H1 (cell line): ENCODE measurements around the gene OR51S1. TPM values are rescaled to one million over a fixed set of nuclear protein-coding genes. Genes with fewer than 3 reads are reported as not detected.

Experiments used
- MAFK ChIP-seq: IDR thresholded peaks from 2 replicates; pipeline ENCODE4 v1.6.1; 2012; ENCODE audit warnings: low read depth, mild to moderate bottlenecking, improper control_type of control experiment, low read length
- NRF1 ChIP-seq: IDR thresholded peaks from 2 replicates; pipeline ENCODE4 v1.6.1; 2011; ENCODE audit warnings: mild to moderate bottlenecking, low read depth, low read length, improper control_type of control experiment
- SIN3A ChIP-seq, 2 experiments: IDR thresholded peaks in 1 of 2; conservative IDR thresholded peaks in 1 of 2; 2 replicates each; pipeline ENCODE4 v1.6.1; 2011 to 2012; ENCODE audit warnings: low read length in 2 of 2, improper control_type of control experiment in 1 of 2, low read depth in 1 of 2, mild to moderate bottlenecking in 1 of 2
- SUZ12 ChIP-seq: fragments of 200-600 bp; sonication (generic); IDR thresholded peaks from 2 replicates; pipeline ENCODE4 v1.6.1; 2012; ENCODE audit warnings: mild to moderate bottlenecking, inconsistent platforms, low read length, moderate library complexity, mixed read lengths
- polyA plus RNA-seq, 7 experiments: library from polyadenylated mRNA; depleted of rRNA in 3 of 7; stranded (reverse) in 5 of 7; unstranded in 2 of 7; fragments of >200 nt in 5 of 7; fragments of 200-250 nt in 2 of 7; gene quantifications; 1 replicate in 5 of 7; 2 replicates in 1 of 7; 4 replicates in 1 of 7; pipeline versions ENCODE4 v1.2.1 to v1.2.3, GENCODE V29; 2011 to 2013; ENCODE audit warnings: missing spikeins in 2 of 7, mixed read lengths in 2 of 7
- total RNA-seq: library from RNA; stranded (reverse); fragmentation: NEBNext Ultra II Directional; extraction: Animal tissue kit (Norgen Biotek cat#: 25700); gene quantifications from 2 replicates; pipeline ENCODE4 v1.2.1, GENCODE V29; 2021

The OR51S1 gene
- total and polyA plus RNA-seq, 2 of the 8 experiments (the other 6 are each of a cell fraction or from before 2014, with no cell fraction given): not detected

GRCh38 chr11:4882543-4882942 is 33.5 kb upstream of the OR51S1 start (continued):
- TF ChIP-seq SIN3A (conservative IDR thresholded peaks at IDR 0.05 in 1 of 2, IDR thresholded peaks at IDR 0.05 in 1 of 2; ENCODE audit: low read depth in 1 of 2, low read length in 2 of 2): no peak
- no peak for TF ChIP-seq SUZ12
- no peak for TF ChIP-seq NRF1
- no peak for TF ChIP-seq MAFK
